SK-N-SH (cell line): Measurements from ENCODE around the gene ATP5F1E. TPM values are rescaled to one million over a fixed set of nuclear protein-coding genes. Genes with fewer than 3 reads are reported as not detected.

ENCODE experiments used
- CTCF ChIA-PET: fragments of 300-600, 350-600 bp; formaldehyde crosslinking; extraction: SDS; loops from one replicate; lab custom pipeline; 2021; lab: Yijun Ruan, JAX
- POLR2A ChIA-PET: fragments of 350-600 bp; sonication (Branson Sonifier 250); formaldehyde crosslinking; extraction: SDS; loops from one replicate; lab custom pipeline; 2020; ENCODE audit warnings: antibody characterized with exemption, inconsistent platforms; lab: Yijun Ruan, JAX
- DNase-seq: peaks from one replicate; pipeline ENCODE4 v3.0.0; 2012
- H2AFZ ChIP-seq: fragments of 200-600 bp; sonication (generic); 2 replicates; pipeline ENCODE4 v1.8.1; 2016; ENCODE audit warnings: antibody characterized with exemption, mild to moderate bottlenecking, low read depth
- H3F3A ChIP-seq: fragments of 200-600 bp; sonication (generic); replicated peaks from 2 replicates; pipeline ENCODE3; 2016; ENCODE audit warnings: antibody characterized with exemption, mild to moderate bottlenecking; ENCODE audit not compliant: insufficient read depth
- H3K27ac ChIP-seq, 2 experiments: fragments of 200-500 bp in 1 of 2; fragments of 200-600 bp in 1 of 2; sonication (Bioruptor generic) in 1 of 2; sonication (generic), shearing (Covaris generic) in 1 of 2; 2 replicates each; pipeline versions ENCODE4 v1.5.1 to v1.6.1; 2014 to 2016; ENCODE audit warnings: low read depth in 2 of 2, inconsistent platforms in 1 of 2, low read length in 1 of 2, mild to moderate bottlenecking in 1 of 2, mixed read lengths in 1 of 2
- H3K27me3 ChIP-seq: fragments of 200-600 bp; sonication (generic), shearing (Covaris generic); 2 replicates; pipeline ENCODE4 v1.6.1; 2016; ENCODE audit warnings: mixed run types; ENCODE audit not compliant: insufficient read depth
- H3K36me3 ChIP-seq, 2 experiments: fragments of 200-500 bp in 1 of 2; fragments of 200-600 bp in 1 of 2; sonication (Bioruptor generic) in 1 of 2; sonication (generic) in 1 of 2; replicated peaks in 1 of 2; 2 replicates each; pipeline versions ENCODE3 to v1.5.1; 2014 to 2016; ENCODE audit warnings: low read length in 1 of 2, mild to moderate bottlenecking in 1 of 2; ENCODE audit not compliant: insufficient read depth in 2 of 2, control insufficient read depth in 1 of 2
- H3K4me1 ChIP-seq, 2 experiments: fragments of 200-500 bp in 1 of 2; fragments of 200-600 bp in 1 of 2; sonication (Bioruptor generic) in 1 of 2; sonication (generic), shearing (Covaris generic) in 1 of 2; 2 replicates each; pipeline versions ENCODE4 v1.5.1 to v1.6.1; 2014 to 2016; ENCODE audit warnings: low read depth in 1 of 2, low read length in 1 of 2, mixed run types in 1 of 2; ENCODE audit not compliant: insufficient read depth in 2 of 2, control insufficient read depth in 1 of 2
- H3K4me2 ChIP-seq: fragments of 200-600 bp; sonication (generic), shearing (Covaris generic); 2 replicates; pipeline ENCODE4 v1.6.1; 2017; ENCODE audit warnings: mixed run types
- H3K4me3 ChIP-seq, 2 experiments: fragments of 200-500 bp in 1 of 2; fragments of 200-600 bp in 1 of 2; sonication (Bioruptor generic) in 1 of 2; sonication (generic), shearing (Covaris generic) in 1 of 2; 2 replicates each; pipeline versions ENCODE4 v1.5.1 to v1.8.1; 2014 to 2016; ENCODE audit warnings: low read depth in 2 of 2, inconsistent platforms in 1 of 2, low read length in 1 of 2, mild to moderate bottlenecking in 1 of 2, mixed read lengths in 1 of 2, moderate library complexity in 1 of 2
- H3K79me2 ChIP-seq: fragments of 200-600 bp; sonication (generic); 2 replicates; pipeline ENCODE4 v1.8.1; 2017; ENCODE audit warnings: mild to moderate bottlenecking; ENCODE audit not compliant: insufficient read depth
- H3K9ac ChIP-seq: fragments of 200-600 bp; sonication (generic); 2 replicates; pipeline ENCODE4 v1.6.1; 2017; ENCODE audit warnings: mixed run types
- H3K9me2 ChIP-seq: fragments of 200-600 bp; sonication (generic); 2 replicates; pipeline ENCODE4 v1.6.1; 2017; ENCODE audit warnings: mixed run types
- H3K9me3 ChIP-seq: fragments of 200-600 bp; sonication (generic); 2 replicates; pipeline ENCODE4 v1.6.1; 2017; ENCODE audit warnings: mixed run types, mild to moderate bottlenecking, moderate library complexity
- H4K20me1 ChIP-seq: fragments of 200-600 bp; sonication (generic); 2 replicates; pipeline ENCODE4 v1.6.1; 2017; ENCODE audit warnings: mild to moderate bottlenecking, mixed run types; ENCODE audit not compliant: insufficient read depth
- FOSL2 ChIP-seq: IDR thresholded peaks from 2 replicates; pipeline ENCODE4 v1.4.0; 2012; ENCODE audit warnings: low read depth, mild to moderate bottlenecking, moderate library complexity, borderline replicate concordance
- FOXJ3 ChIP-seq: sonication (generic); formaldehyde crosslinking; IDR thresholded peaks from 2 replicates; pipeline ENCODE4 v1.5.1; 2020; ENCODE audit warnings: mild to moderate bottlenecking, missing genetic modification reagents
- GABPA ChIP-seq: IDR thresholded peaks from 2 replicates; pipeline ENCODE4 v1.4.0; 2012; ENCODE audit warnings: low read depth, mild to moderate bottlenecking
- GATA2 ChIP-seq: sonication (generic); formaldehyde crosslinking; IDR thresholded peaks from 2 replicates; pipeline ENCODE4 v1.5.0; 2020; ENCODE audit warnings: mild to moderate bottlenecking, missing genetic modification reagents
- MAX ChIP-seq: IDR thresholded peaks from 2 replicates; pipeline ENCODE4 v1.4.0; 2012; ENCODE audit warnings: low read depth
- MEF2A ChIP-seq: IDR thresholded peaks from 2 replicates; pipeline ENCODE4 v1.4.0; 2012; ENCODE audit warnings: low read depth, borderline replicate concordance
- POLR2AphosphoS5 ChIP-seq: IDR thresholded peaks from 2 replicates; pipeline ENCODE4 v1.6.1; 2012; ENCODE audit warnings: low read depth, low read length
- RFX5 ChIP-seq: IDR thresholded peaks from 2 replicates; pipeline ENCODE4 v1.6.1; 2012; ENCODE audit warnings: mild to moderate bottlenecking, improper control_type of control experiment, low read length
- SMC3 ChIP-seq: IDR thresholded peaks from 2 replicates; pipeline ENCODE4 v1.6.1; 2012; ENCODE audit warnings: low read depth, low read length, improper control_type of control experiment
- USF1 ChIP-seq: IDR thresholded peaks from 2 replicates; pipeline ENCODE4 v1.4.0; 2012; ENCODE audit warnings: low read depth, borderline replicate concordance
- WGBS: methylation state at CpG from one replicate; pipeline ENCODE4 v1.1.6; 2017; ENCODE audit warnings: low lambda C conversion rate; 5-methylcytosine and 5-hydroxymethylcytosine counted together
- polyA plus RNA-seq, 3 experiments: library from polyadenylated mRNA; depleted of rRNA; stranded (reverse); fragments of >200 nt; gene quantifications; 2 replicates each; pipeline ENCODE4 v1.2.3, GENCODE V29; 2012
- TF ChIP-seq, protein P1 (sequence below): fragments of 150-350 bp; IDR thresholded peaks from 2 replicates; pipeline ENCODE4 v1.6.1; 2017; ENCODE audit warnings: antibody characterized with exemption, low read length, low read depth, borderline replicate concordance
- TF ChIP-seq, protein P2 (sequence below): IDR thresholded peaks from 2 replicates; pipeline ENCODE4 v1.4.0; 2012; ENCODE audit warnings: low read depth, borderline replicate concordance
- TF ChIP-seq, protein P3 (sequence below): fragments of 200-600 bp; sonication (generic); IDR thresholded peaks from 2 replicates; pipeline ENCODE4 v1.6.1; 2017; ENCODE audit warnings: antibody characterized with exemption, mild to moderate bottlenecking, moderate library complexity

ATP5F1E gene
- polyA plus RNA-seq, 1 of the 3 experiments (the other 2 are of a cell fraction): 60.8 TPM

DNA sequence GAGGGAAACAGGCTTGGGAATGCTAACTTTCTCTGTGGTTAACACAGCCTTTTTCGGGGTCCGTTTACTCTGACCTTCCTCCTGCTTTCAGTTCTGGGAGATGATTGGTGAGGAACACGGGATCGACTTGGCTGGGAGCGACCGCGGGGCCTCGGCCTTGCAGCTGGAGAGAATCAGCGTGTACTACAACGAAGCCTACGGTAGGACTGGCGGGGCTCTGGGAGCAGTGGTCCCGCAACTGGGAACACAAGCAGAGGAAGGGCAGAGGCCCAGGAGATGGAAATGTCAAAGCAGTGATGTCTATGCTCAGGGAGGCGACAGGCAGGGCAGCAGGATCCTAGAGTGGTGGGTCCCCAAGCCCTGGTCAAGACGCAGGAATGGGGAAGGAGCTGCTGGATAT is 9.4 kb downstream of the ATP5F1E start:
- no peak for DNase-seq
- Histone ChIP-seq H3K27ac (no peak overlapping the region; a peak in 1 of 4 replicates), H2AFZ (no peak overlapping the region), H3K9me3 (no peaks in the 10 kb centered on the region), H3K9ac (no peak overlapping the region), H3K79me2 (peaks cover 45% of the 10 kb centered on the region), H3K9me2 (no peaks in the 10 kb centered on the region), H3K4me3 (no peak overlapping the region), H3K36me3 (peaks cover 32 to 46% of the 10 kb centered on the region in 2 experiments), H3K4me1 (peaks cover 6 to 17% of the 10 kb centered on the region in 2 experiments; a peak in 3 of 4 replicates), H3K27me3 (no peaks in the 10 kb centered on the region), H3F3A (peaks cover 19% of the 10 kb centered on the region), H3K4me2 (no peak overlapping the region), H4K20me1 (peaks cover 24% of the 10 kb centered on the region)
- TF ChIP-seq RFX5 (no peak), MEF2A (no peak), SMC3 (no peak), GABPA (no peak), POLR2AphosphoS5 (no peak), USF1 (no peak), MAX (no peak), FOSL2 (no peak), GATA2 (no peak), FOXJ3 (CRISPR knock-in tag) (no peak)
- TF ChIP-seq, protein P1, sequence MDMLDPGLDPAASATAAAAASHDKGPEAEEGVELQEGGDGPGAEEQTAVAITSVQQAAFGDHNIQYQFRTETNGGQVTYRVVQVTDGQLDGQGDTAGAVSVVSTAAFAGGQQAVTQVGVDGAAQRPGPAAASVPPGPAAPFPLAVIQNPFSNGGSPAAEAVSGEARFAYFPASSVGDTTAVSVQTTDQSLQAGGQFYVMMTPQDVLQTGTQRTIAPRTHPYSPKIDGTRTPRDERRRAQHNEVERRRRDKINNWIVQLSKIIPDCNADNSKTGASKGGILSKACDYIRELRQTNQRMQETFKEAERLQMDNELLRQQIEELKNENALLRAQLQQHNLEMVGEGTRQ: no peak
- TF ChIP-seq, protein P2, sequence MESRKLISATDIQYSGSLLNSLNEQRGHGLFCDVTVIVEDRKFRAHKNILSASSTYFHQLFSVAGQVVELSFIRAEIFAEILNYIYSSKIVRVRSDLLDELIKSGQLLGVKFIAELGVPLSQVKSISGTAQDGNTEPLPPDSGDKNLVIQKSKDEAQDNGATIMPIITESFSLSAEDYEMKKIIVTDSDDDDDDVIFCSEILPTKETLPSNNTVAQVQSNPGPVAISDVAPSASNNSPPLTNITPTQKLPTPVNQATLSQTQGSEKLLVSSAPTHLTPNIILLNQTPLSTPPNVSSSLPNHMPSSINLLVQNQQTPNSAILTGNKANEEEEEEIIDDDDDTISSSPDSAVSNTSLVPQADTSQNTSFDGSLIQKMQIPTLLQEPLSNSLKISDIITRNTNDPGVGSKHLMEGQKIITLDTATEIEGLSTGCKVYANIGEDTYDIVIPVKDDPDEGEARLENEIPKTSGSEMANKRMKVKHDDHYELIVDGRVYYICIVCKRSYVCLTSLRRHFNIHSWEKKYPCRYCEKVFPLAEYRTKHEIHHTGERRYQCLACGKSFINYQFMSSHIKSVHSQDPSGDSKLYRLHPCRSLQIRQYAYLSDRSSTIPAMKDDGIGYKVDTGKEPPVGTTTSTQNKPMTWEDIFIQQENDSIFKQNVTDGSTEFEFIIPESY: no peak
- TF ChIP-seq, protein P3, sequence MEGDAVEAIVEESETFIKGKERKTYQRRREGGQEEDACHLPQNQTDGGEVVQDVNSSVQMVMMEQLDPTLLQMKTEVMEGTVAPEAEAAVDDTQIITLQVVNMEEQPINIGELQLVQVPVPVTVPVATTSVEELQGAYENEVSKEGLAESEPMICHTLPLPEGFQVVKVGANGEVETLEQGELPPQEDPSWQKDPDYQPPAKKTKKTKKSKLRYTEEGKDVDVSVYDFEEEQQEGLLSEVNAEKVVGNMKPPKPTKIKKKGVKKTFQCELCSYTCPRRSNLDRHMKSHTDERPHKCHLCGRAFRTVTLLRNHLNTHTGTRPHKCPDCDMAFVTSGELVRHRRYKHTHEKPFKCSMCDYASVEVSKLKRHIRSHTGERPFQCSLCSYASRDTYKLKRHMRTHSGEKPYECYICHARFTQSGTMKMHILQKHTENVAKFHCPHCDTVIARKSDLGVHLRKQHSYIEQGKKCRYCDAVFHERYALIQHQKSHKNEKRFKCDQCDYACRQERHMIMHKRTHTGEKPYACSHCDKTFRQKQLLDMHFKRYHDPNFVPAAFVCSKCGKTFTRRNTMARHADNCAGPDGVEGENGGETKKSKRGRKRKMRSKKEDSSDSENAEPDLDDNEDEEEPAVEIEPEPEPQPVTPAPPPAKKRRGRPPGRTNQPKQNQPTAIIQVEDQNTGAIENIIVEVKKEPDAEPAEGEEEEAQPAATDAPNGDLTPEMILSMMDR: no peak
- 95% methylated on average over 15 of the region's 15 CpGs for WGBS
- ChIA-PET POLR2A (no interaction called here), CTCF (no interaction called here)
